Ascending aorta (tissue), 2 donors: Measurements from ENCODE around the gene AGPAT1. TPM values are rescaled to one million over a fixed set of nuclear protein-coding genes. Genes with fewer than 3 reads are reported as not detected.

Experiments
- DNase-seq, 2 donors: peaks; one replicate each; pipeline ENCODE4 v3.0.0-alpha.2; 2019; ENCODE audit warnings: low spot score in 2 of 2
- H3K27ac ChIP-seq, 2 donors: fragments of 200-600 bp; sonication (generic); one replicate each; pipeline ENCODE4 v1.5.1; 2016 to 2017; ENCODE audit warnings: mild to moderate bottlenecking in 1 of 2
- H3K27me3 ChIP-seq: fragments of 200-600 bp; sonication (generic); one replicate; pipeline ENCODE4 v1.5.1; 2017
- H3K36me3 ChIP-seq, 2 donors: fragments of 200-600 bp; sonication (generic); one replicate each; pipeline ENCODE4 v1.5.1; 2016
- H3K4me1 ChIP-seq, 2 donors: fragments of 200-600 bp; sonication (generic); one replicate each; pipeline ENCODE4 v1.5.1; 2016 to 2017; ENCODE audit warnings: mild to moderate bottlenecking in 1 of 2
- H3K4me3 ChIP-seq, 2 donors: fragments of 200-600 bp; sonication (generic); one replicate each; pipeline ENCODE4 v1.5.1; 2016 to 2017; ENCODE audit warnings: mild to moderate bottlenecking in 1 of 2
- H3K9me3 ChIP-seq, 2 donors: fragments of 200-600 bp; sonication (generic); one replicate each; pipeline ENCODE4 v1.5.1; 2016
- intact Hi-C: fragments of 100-400 bp; cut with DNase I; formaldehyde crosslinking; loops from one replicate; pipeline ENCODE4 v1.15.1; 2023
- total RNA-seq: library from RNA; depleted of rRNA; stranded (reverse); fragments of >200 nt; gene quantifications from one replicate; pipeline ENCODE4 v1.1.0, GENCODE V29; 2016
- TF ChIP-seq, protein P1 (sequence below), 3 experiments: fragments of 200-600 bp in 2 of 3; fragments of 450-650 bp in 1 of 3; sonication (generic) in 2 of 3; IDR thresholded peaks; one replicate each; pipeline ENCODE4 v1.5.1; 2016 to 2019; ENCODE audit warnings: antibody characterized with exemption in 3 of 3, mild to moderate bottlenecking in 1 of 3, moderate library complexity in 1 of 3

AGPAT1 gene
- total RNA-seq, 1 donor from 2014 or later = 136 TPM

DNA sequence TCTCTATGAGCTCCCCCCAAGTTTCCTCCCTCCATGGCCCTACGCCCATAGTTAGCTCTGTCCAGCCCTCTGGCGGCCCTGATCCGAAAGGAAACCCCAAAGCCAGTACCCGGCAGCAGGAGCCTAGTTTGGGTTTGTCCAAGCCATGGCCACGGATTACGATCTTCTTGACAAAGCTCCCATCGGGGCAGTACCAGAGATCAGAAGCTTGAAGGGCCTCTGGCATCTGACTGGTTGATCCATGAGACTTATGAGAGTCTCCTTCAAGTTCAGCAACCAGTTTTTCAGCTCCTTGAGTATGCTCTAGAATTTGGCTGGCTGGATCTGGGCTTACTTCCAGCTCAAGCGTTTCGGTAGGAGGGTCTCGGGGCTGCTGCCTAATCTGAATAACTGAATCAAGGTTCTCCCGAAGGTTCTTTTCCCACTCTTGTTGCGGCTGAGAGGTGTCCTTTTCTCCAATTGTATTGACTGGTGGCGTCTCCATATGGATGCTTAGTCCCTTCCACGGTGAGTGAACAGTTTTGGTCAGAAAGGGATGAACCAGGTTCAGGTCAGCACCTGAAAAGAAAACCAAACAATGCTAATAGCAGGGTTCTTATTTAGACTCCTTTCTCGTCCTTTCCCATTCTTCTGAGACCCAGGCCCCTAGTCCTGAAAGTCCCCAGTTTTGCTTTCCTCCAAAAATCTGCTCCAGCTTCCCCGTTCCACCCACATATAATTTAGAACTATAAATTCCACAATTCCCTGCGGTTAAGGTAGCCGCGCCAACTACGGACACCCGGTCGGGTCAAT is 46.4 kb downstream of the AGPAT1 start:
- H3K27me3 ChIP-seq = no peaks in the 10 kb centered on the region
- H3K36me3 ChIP-seq = peaks cover 16 to 21% of the 10 kb centered on the region in 2 donors
- TF ChIP-seq, protein P1, sequence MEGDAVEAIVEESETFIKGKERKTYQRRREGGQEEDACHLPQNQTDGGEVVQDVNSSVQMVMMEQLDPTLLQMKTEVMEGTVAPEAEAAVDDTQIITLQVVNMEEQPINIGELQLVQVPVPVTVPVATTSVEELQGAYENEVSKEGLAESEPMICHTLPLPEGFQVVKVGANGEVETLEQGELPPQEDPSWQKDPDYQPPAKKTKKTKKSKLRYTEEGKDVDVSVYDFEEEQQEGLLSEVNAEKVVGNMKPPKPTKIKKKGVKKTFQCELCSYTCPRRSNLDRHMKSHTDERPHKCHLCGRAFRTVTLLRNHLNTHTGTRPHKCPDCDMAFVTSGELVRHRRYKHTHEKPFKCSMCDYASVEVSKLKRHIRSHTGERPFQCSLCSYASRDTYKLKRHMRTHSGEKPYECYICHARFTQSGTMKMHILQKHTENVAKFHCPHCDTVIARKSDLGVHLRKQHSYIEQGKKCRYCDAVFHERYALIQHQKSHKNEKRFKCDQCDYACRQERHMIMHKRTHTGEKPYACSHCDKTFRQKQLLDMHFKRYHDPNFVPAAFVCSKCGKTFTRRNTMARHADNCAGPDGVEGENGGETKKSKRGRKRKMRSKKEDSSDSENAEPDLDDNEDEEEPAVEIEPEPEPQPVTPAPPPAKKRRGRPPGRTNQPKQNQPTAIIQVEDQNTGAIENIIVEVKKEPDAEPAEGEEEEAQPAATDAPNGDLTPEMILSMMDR (IDR thresholded peaks at IDR 0.05) = no peak
- peak overlapping the region; percentile 72 to 92 for H3K27ac ChIP-seq
- H3K4me3 ChIP-seq = peak overlapping the region; percentile 63 to 69
- DNase-seq = no peak
- peaks cover 19 to 25% of the 10 kb centered on the region in 2 donors for H3K4me1 ChIP-seq
- intact Hi-C loops = loop anchor here (1.0 to 5.0 kb wide), 3 partner anchors 24 to 68 kb away; no protein-coding TSS in a partner anchor
- no peaks in the 10 kb centered on the region for H3K9me3 ChIP-seq

DNA sequence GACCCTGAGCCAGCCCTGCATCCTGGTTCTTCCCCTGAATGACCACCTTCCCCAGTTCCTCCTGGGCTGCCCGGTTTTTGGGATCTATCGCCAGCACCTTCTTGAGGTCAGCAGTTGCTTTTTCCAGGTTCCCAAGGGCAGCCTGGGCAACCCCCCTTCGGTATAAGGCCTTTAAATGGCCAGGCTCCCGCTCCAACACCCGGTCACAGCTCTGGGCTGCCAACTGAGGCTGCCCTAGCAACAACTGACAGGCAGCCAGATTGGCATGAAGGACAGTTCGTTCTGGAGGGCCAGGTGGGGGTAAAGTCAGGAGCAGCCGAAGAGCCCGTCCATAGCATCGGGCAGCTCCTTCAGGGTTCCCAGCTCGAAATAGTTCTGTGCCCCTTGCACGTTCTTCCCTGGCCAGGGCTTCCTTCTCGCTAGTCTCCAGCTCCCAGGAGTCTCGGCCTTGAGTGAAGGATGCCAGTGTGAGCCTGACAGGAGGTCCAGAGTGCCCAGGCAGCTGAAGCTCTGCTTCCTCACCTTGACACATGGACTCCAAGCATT is 47.1 kb downstream of the AGPAT1 start:
- Histone ChIP-seq H3K4me1 (peaks cover 19 to 25% of the 10 kb centered on the region in 2 donors), H3K4me3 (peak overlapping the region; percentile 63 to 69), H3K9me3 (no peaks in the 10 kb centered on the region), H3K36me3 (peaks cover 20 to 26% of the 10 kb centered on the region in 2 donors), H3K27me3 (no peaks in the 10 kb centered on the region), H3K27ac (peak overlapping the region; percentile 72 to 92)
- no peak for DNase-seq
- intact Hi-C loops = loop anchor here (1.0 to 5.0 kb wide), 2 partner anchors 42 to 68 kb away; no protein-coding TSS in a partner anchor
- TF ChIP-seq, protein P1 (IDR thresholded peaks at IDR 0.05) = no peak

DNA sequence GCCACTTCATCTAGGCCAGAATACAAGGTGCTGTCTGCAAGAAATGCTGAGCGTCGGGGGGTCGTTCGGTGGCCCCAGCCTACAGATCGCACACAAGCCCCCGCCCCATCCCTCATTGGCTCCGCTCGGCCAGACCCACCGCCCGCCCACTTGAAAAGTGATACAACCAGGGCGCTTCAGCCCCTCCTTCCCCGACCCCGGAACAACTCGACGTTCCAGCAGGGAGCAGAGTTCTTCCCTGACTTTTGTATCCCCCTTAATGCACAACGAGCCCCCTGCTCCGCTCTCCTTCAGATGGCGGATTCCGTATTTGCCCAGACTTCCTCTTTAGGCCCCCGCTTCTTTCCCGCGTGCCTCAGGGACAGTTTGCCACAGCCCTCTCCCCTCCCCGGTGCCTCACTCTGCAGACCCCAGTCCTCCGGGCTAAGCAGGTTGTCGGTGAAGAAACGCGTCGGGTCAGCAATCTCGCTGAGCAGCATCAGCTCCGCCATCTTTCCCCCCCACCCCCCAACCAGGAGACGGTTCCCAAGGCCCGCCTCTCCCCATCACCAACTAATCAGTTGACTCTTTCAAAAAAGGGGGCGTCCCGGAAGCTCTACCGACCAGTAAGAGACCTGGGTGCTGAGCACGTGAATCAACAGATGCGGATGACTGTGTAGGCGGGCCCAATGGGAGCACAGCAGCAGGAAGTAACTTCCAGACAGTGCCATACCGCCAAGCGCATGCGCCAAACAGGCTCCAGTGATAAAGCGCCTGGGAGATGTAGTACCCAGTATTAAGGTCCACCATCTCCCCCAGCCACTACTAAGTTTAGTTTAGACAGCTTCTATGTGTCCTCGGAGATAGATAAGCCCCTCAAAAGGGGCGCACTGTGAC is 47.9 kb downstream of the AGPAT1 start, which contains the start of gene ATF6B:
TSS of gene ATF6B (minus strand) at position 530 of the 876 bp plus-strand sequence. CDS start at position 491, 39 bp downstream.
- Histone ChIP-seq H3K4me1 (peaks cover 19 to 25% of the 10 kb centered on the region in 2 donors), H3K4me3 (peak within 1 kb of the TSS; percentile 87 to 93), H3K9me3 (no peaks in the 10 kb centered on the region), H3K36me3 (peaks cover 26 to 28% of the 10 kb centered on the region in 2 donors), H3K27me3 (no peaks in the 10 kb centered on the region), H3K27ac (peak within 1 kb of the TSS; percentile 89 to 92)
- DNase-seq = peak; percentile 99 to 100
- TF ChIP-seq, protein P1 (IDR thresholded peaks at IDR 0.05) = no peak
- intact Hi-C loops = loop anchor here (1.0 to 5.0 kb wide), 2 partner anchors 41 to 69 kb away; no protein-coding TSS in a partner anchor

DNA sequence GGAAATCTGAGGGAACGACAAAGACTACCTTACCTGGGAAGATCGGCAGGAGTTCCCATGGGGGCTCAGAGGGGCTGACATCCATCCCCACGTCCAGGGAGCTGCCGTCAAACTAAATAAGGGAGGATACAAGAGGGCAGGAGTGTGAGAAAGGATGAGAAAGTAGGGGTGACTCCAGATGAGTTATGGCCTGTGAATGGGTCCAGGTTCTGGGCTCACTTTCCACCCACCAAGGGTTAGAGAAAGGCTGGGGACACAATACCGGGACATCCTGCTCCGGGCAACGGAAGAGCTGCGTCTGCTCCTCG is 48.5 kb downstream of the AGPAT1 start:
- Histone ChIP-seq H3K9me3 (no peaks in the 10 kb centered on the region), H3K27me3 (no peaks in the 10 kb centered on the region), H3K36me3 (peaks cover 28 to 30% of the 10 kb centered on the region in 2 donors), H3K27ac (peak overlapping the region; percentile 89), H3K4me3 (peak overlapping the region; percentile 87 to 93), H3K4me1 (peaks cover 19 to 25% of the 10 kb centered on the region in 2 donors)
- no peak for DNase-seq
- intact Hi-C loops = loop anchor here (5.0 kb wide), 1 partner anchor 70 kb away; no protein-coding TSS in a partner anchor
- TF ChIP-seq, protein P1 (IDR thresholded peaks at IDR 0.05) = no peak

DNA sequence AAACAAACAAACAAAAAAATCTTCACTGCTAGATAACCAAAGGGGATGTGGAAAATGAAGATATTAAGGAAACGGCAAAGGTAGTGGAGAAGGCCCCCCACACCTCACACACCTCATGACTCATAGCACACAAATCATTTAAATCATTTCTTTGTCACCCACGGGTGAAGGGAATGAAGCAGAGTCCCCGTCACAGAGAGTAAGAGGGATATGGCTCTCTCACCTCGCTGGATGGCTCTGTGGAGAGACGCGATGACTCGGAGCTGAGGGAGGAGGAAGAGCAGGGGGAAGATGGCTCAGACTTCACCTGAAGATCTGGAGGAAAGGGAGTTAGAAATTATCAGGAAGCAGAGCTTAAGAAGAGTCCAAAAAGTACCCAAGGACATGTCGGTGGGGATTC is 49.0 kb downstream of the AGPAT1 start:
- Histone ChIP-seq H3K4me3 (peak overlapping the region in 1 of 2 donors; percentile 93), H3K36me3 (peaks cover 31 to 35% of the 10 kb centered on the region in 2 donors), H3K27ac (peak overlapping the region in 1 of 2 donors; percentile 89), H3K27me3 (no peaks in the 10 kb centered on the region), H3K9me3 (no peaks in the 10 kb centered on the region), H3K4me1 (peaks cover 19 to 25% of the 10 kb centered on the region in 2 donors)
- no peak for DNase-seq
- TF ChIP-seq, protein P1 (IDR thresholded peaks at IDR 0.05) = no peak
- intact Hi-C loops = loop anchor here (5.0 kb wide), 1 partner anchor 70 kb away; no protein-coding TSS in a partner anchor
